Measurements from ENCODE around the gene SEMA4G. TPM values are rescaled to one million over a fixed set of nuclear protein-coding genes. Genes with fewer than 3 reads are reported as not detected.

The SEMA4G gene
- total and polyA plus RNA-seq, 2 of the 8 experiments (the other 6 are each of a cell fraction or from before 2014, with no cell fraction given) = 7.1 to 18.2 TPM

DNA sequence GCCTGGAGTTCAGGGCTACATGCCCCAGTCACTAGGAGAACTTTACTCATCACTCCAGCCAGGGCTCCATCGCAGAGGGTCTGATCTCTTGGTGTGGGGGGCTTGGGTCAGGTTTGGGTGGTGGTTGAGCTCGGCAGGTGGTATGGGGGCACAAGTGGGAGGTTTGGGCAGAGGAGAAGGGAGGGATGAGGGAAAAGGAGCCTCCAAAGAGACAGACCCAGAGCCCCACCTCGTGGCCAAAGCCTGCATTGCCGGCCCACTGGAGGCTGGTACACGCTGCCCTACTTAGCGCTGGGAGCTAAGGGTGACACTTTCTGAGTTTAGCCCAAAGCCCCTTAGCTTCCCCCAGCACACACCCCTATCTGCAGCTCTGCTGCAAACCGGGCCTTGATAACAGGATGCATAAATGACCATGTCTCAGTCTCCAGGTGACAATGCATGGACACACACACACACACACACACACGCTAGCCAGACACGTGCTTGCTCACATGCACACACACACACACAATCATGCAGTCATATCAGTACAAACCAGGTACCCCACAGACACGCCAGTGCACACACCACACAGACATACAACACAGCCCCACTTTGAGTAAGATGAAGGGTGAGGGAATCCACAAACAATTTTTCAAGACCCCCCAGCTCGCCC lies 45.1 kb downstream of the SEMA4G start:
- WGBS, 2 experiments (ENCODE audit: extremely low coverage in 1 of 2, insufficient coverage in 1 of 2, insufficient read length in 1 of 2, insufficient replicate concordance in 2 of 2, low coverage in 1 of 2, low lambda C conversion rate in 2 of 2, missing lambda C conversion rate in 1 of 2) = 25% methylated on average over 11 of the region's 11 CpGs; no CpG with 5 or more reads in 1 of the 2 experiments
- Histone ChIP-seq H3K23me2 (ENCODE audit: low read depth, low read length) (peaks cover 11% of the 10 kb centered on the region; the same call in 1 of the 2 replicates), H3K4me1 (replicated peaks in 1 of 4; ENCODE audit: control insufficient read depth in 3 of 4, insufficient read depth in 4 of 4, low read length in 3 of 4) (peaks cover 0 to 18% (median 11%) of the 10 kb centered on the region in 4 experiments; a peak in 5 of 7 replicates), H3K14ac (ENCODE audit: insufficient read length) (no peak overlapping the region), H2AK5ac (ENCODE audit: low read depth, low read length) (no peak overlapping the region), H3K27ac (ENCODE audit: low read depth, low read length) (no peak overlapping the region), H3K27me3 (replicated peaks in 1 of 4; ENCODE audit: control insufficient read depth in 3 of 4, extremely low read depth in 1 of 4, insufficient read depth in 3 of 4, low read length in 3 of 4) (peaks cover 14 to 36% (median 29%) of the 10 kb centered on the region in 4 experiments), H3K4me2 (ENCODE audit: insufficient read depth in 1 of 2, low read depth in 2 of 2, low read length in 2 of 2) (peak overlapping the region in 1 of 2 experiments; percentile 35; a peak in 2 of 4 replicates), H2BK20ac (ENCODE audit: low read length) (no peak overlapping the region), H3K9ac (replicated peaks in 1 of 4; ENCODE audit: extremely low read depth in 1 of 4, low read depth in 3 of 4, low read length in 3 of 4) (no peak overlapping the region), H4K20me1 (replicated peaks in 1 of 2; ENCODE audit: control insufficient read depth in 1 of 2, insufficient read depth in 2 of 2, low read length in 2 of 2) (no peaks in the 10 kb centered on the region), H3K4me3 (ENCODE audit: extremely low read depth in 1 of 4, insufficient read depth in 2 of 4, low read depth in 3 of 4, low read length in 4 of 4) (no peak overlapping the region), H4K8ac (ENCODE audit: extremely low read depth, insufficient read depth, low read length) (no peak overlapping the region), H3K79me1 (ENCODE audit: low read depth, low read length) (no peaks in the 10 kb centered on the region), H3K36me3 (ENCODE audit: control insufficient read depth in 2 of 4, insufficient read depth in 4 of 4, low read length in 3 of 4) (no peaks in the 10 kb centered on the region), H3K4ac (replicated peaks; ENCODE audit: insufficient read length, low read depth, low read length) (no peak overlapping the region), H3K18ac (ENCODE audit: extremely low read depth, low read length) (no peak overlapping the region), H2BK12ac (ENCODE audit: low read depth, low read length) (peak overlapping the region; percentile 75; the same call in 1 of the 2 replicates), H2BK120ac (replicated peaks; ENCODE audit: low read depth, low read length) (no peak overlapping the region), H2BK15ac (ENCODE audit: low read length) (peak overlapping the region; percentile 83; the same call in 1 of the 2 replicates), H2BK5ac (ENCODE audit: low read depth, low read length) (no peak overlapping the region), H2AFZ (ENCODE audit: low read length) (no peak overlapping the region), H3K79me2 (ENCODE audit: control insufficient read depth in 1 of 2, insufficient read depth in 2 of 2, low read length in 2 of 2) (no peaks in the 10 kb centered on the region), H4K5ac (ENCODE audit: insufficient read length, low read depth, low read length) (no peak overlapping the region), H3K56ac (replicated peaks; ENCODE audit: insufficient read length, low read depth, low read length) (no peak overlapping the region), H3K23ac (ENCODE audit: insufficient read length) (no peak overlapping the region), H3K9me3 (ENCODE audit: insufficient read depth in 2 of 2, low read depth in 1 of 2, low read length in 1 of 2) (no peaks in the 10 kb centered on the region), H4K91ac (replicated peaks; ENCODE audit: insufficient read length, low read length) (no peak overlapping the region)
- DNase-seq (ENCODE audit: low read depth in 1 of 2, low spot score in 2 of 2) (peak in 1 of 2 experiments; percentile 99), FAIRE-seq (peak; percentile 36)
- CTCF ChIA-PET (ENCODE audit: partially characterized antibody) = interaction anchor here (0.6 to 7.2 kb wide), 62 partner anchors 13 to 1693 kb away, joined by 3 to 464 read pairs (median 5); partner anchors contain the start of genes KAZALD1, LZTS2, MRPL43 and PDZD7
- POLR2A ChIA-PET (ENCODE audit: partially characterized antibody) = interaction anchor here (0.6 to 6.5 kb wide), 12 partner anchors 9 to 974 kb away, joined by 3 to 81 read pairs (median 4); partner anchors contain the start of genes LZTS2, MRPL43, PDZD7 and TWNK
- TF ChIP-seq RAD21 (IDR thresholded peaks at IDR 0.05 in 1 of 2, conservative IDR thresholded peaks at IDR 0.05 in 1 of 2; ENCODE audit: low read depth in 2 of 2, low read length in 2 of 2) (peak; percentile 86 to 89), SRF (IDR thresholded peaks at IDR 0.05; ENCODE audit: low read depth, low read length) (no peak), RXRA (IDR thresholded peaks at IDR 0.05; ENCODE audit: insufficient read depth, low read depth, low read length) (no peak), SAP30 (IDR thresholded peaks at IDR 0.05; ENCODE audit: insufficient read depth, insufficient replicate concordance, low read length) (no peak), SUZ12 (IDR thresholded peaks at IDR 0.05; ENCODE audit: low read length) (no peak), CHD2 (IDR thresholded peaks at IDR 0.05; ENCODE audit: low read length) (no peak), ASH2L (IDR thresholded peaks at IDR 0.05; ENCODE audit: low read length) (no peak), CBX8 (IDR thresholded peaks at IDR 0.05; ENCODE audit: borderline replicate concordance, low read depth, low read length) (no peak), MAX (IDR thresholded peaks at IDR 0.05) (no peak), YY1 (IDR thresholded peaks at IDR 0.05; ENCODE audit: low read depth, low read length) (no peak)
- TF ChIP-seq, protein P1, sequence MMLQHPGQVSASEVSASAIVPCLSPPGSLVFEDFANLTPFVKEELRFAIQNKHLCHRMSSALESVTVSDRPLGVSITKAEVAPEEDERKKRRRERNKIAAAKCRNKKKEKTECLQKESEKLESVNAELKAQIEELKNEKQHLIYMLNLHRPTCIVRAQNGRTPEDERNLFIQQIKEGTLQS (IDR thresholded peaks at IDR 0.05; ENCODE audit: insufficient read depth, low read depth, low read length) = no peak

Measured in H1 (cell line).